Mammary epithelial cell (primary cell): ENCODE measurements around the gene ACOX2.

Experiments used
- CTCF ChIP-seq, 2 donors: IDR thresholded peaks in 1 of 2; conservative IDR thresholded peaks in 1 of 2; 2 replicates each; pipeline ENCODE4 v1.5.1; 2011 to 2012; ENCODE audit warnings: inconsistent platforms in 2 of 2, low read length in 2 of 2, mild to moderate bottlenecking in 2 of 2, control low read depth in 1 of 2, low read depth in 1 of 2; ENCODE audit not compliant: insufficient read depth in 1 of 2; ENCODE audit errors: extremely low read depth in 1 of 2
- EZH2 ChIP-seq: IDR thresholded peaks from 2 replicates; pipeline ENCODE4 v1.6.1; 2012; ENCODE audit warnings: low read length, inconsistent platforms, borderline replicate concordance

GRCh38 chr3:58524326-58524888 is 12.6 kb downstream of the ACOX2 start:
- TF ChIP-seq CTCF (conservative IDR thresholded peaks at IDR 0.05 in 1 of 2, IDR thresholded peaks at IDR 0.05 in 1 of 2; ENCODE audit: extremely low read depth in 1 of 2, insufficient read depth in 1 of 2, low read depth in 1 of 2, low read length in 2 of 2), result no peak
- TF ChIP-seq EZH2, result no peak
